ENCODE data around the gene ITGAD. TPM values are rescaled to one million over a fixed set of nuclear protein-coding genes. Genes with fewer than 3 reads are reported as not detected.

The ITGAD gene
- total and polyA plus RNA-seq, 2 donors (not counting 1 experiment from before 2014, with no cell fraction given), result 0.19 TPM; not detected in 1

GRCh38 chr16:31388535-31388934 is 4.6 kb upstream of the ITGAD start:
- Mint-ChIP-seq H3K4me1 (peaks cover 13% of the 10 kb centered on the region), H3K9me3 (ENCODE audit: insufficient read depth) (no peaks in the 10 kb centered on the region), H3K27me3 (peaks cover 18% of the 10 kb centered on the region), H3K27ac (no peak overlapping the region), H3K4me3 (no peak overlapping the region)
- no peaks in the 10 kb centered on the region for H3K36me3 ChIP-seq (replicated peaks in 1 of 2; ENCODE audit: control extremely low read depth in 1 of 2, control insufficient read depth in 1 of 2, extremely low read depth in 1 of 2, insufficient read depth in 2 of 2, low read length in 1 of 2)
- no peak overlapping the region for H3K4me3 ChIP-seq (ENCODE audit: control extremely low read depth in 1 of 5, extremely low read depth in 1 of 5, insufficient read depth in 1 of 5, low read depth in 2 of 5, low read length in 4 of 5)
- H4K20me1 ChIP-seq (ENCODE audit: control insufficient read depth, insufficient read depth, low read length, poor library complexity, severe bottlenecking), result no peaks in the 10 kb centered on the region
- no peak overlapping the region for H3K27ac ChIP-seq (ENCODE audit: low read length in 2 of 2)
- no peak overlapping the region for H3K9ac ChIP-seq (ENCODE audit: low read length)
- H3K9me3 ChIP-seq (ENCODE audit: control extremely low read depth in 1 of 3, control insufficient read depth in 2 of 3, insufficient read depth in 1 of 3, low read length in 2 of 3), result no peaks in the 10 kb centered on the region
- ChIA-PET CTCF (no interaction called here), POLR2A (no interaction called here)
- TF ChIP-seq CTCF (IDR thresholded peaks at IDR 0.05) (no peak), EZH2 (IDR thresholded peaks at IDR 0.05; ENCODE audit: borderline replicate concordance, insufficient read depth, low read depth, low read length, poor library complexity, severe bottlenecking) (no peak)
- no peak overlapping the region for H2AFZ ChIP-seq (ENCODE audit: insufficient read depth, low read depth, low read length, poor library complexity, severe bottlenecking)
- WGBS (ENCODE audit: insufficient coverage), result 100% methylated on average over 1 of the region's 2 CpGs
- H3K4me1 ChIP-seq (ENCODE audit: control insufficient read depth in 2 of 2, insufficient read depth in 2 of 2, low read length in 2 of 2), result peaks cover 0 to 3% of the 10 kb centered on the region in 2 donors
- ATAC-seq (ENCODE audit: low read depth) (no peak), DNase-seq (no peak)
- no peaks in the 10 kb centered on the region for H3K79me2 ChIP-seq (ENCODE audit: control insufficient read depth, insufficient read depth, low read length)
- no peak overlapping the region for H3K4me2 ChIP-seq (replicated peaks; ENCODE audit: low read depth, low read length, poor library complexity, severe bottlenecking)
- H3K27me3 ChIP-seq (replicated peaks in 1 of 4; ENCODE audit: control extremely low read depth in 1 of 4, control insufficient read depth in 3 of 4, insufficient read depth in 4 of 4, low read length in 3 of 4), result peaks cover 0 to 2% (median 0%) of the 10 kb centered on the region in 4 experiments
- intact Hi-C loops (cut with micrococcal nuclease), result no loop called here

GRCh38 chr16:31390504-31391041 is 2.6 kb upstream of the ITGAD start:
- DNase-seq (no peak), ATAC-seq (ENCODE audit: low read depth) (no peak)
- Mint-ChIP-seq H3K9me3 (ENCODE audit: insufficient read depth) (no peaks in the 10 kb centered on the region), H3K4me3 (no peak overlapping the region), H3K4me1 (peaks cover 13% of the 10 kb centered on the region), H3K27me3 (peaks cover 16% of the 10 kb centered on the region), H3K27ac (no peak overlapping the region)
- H3K9ac ChIP-seq (ENCODE audit: low read length), result no peak overlapping the region
- no peaks in the 10 kb centered on the region for H3K9me3 ChIP-seq (ENCODE audit: control extremely low read depth in 1 of 3, control insufficient read depth in 2 of 3, insufficient read depth in 1 of 3, low read length in 2 of 3)
- no peak overlapping the region for H3K4me2 ChIP-seq (replicated peaks; ENCODE audit: low read depth, low read length, poor library complexity, severe bottlenecking)
- no peaks in the 10 kb centered on the region for H3K79me2 ChIP-seq (ENCODE audit: control insufficient read depth, insufficient read depth, low read length)
- intact Hi-C loops (cut with micrococcal nuclease), result no loop called here
- ChIA-PET POLR2A (no interaction called here), CTCF (no interaction called here)
- 80% methylated on average over 2 of the region's 6 CpGs for WGBS (ENCODE audit: insufficient coverage)
- no peaks in the 10 kb centered on the region for H3K36me3 ChIP-seq (replicated peaks in 1 of 2; ENCODE audit: control extremely low read depth in 1 of 2, control insufficient read depth in 1 of 2, extremely low read depth in 1 of 2, insufficient read depth in 2 of 2, low read length in 1 of 2)
- no peak overlapping the region for H2AFZ ChIP-seq (ENCODE audit: insufficient read depth, low read depth, low read length, poor library complexity, severe bottlenecking)
- TF ChIP-seq CTCF (IDR thresholded peaks at IDR 0.05) (no peak), EZH2 (IDR thresholded peaks at IDR 0.05; ENCODE audit: borderline replicate concordance, insufficient read depth, low read depth, low read length, poor library complexity, severe bottlenecking) (no peak)
- H4K20me1 ChIP-seq (ENCODE audit: control insufficient read depth, insufficient read depth, low read length, poor library complexity, severe bottlenecking), result no peaks in the 10 kb centered on the region
- no peak overlapping the region for H3K4me3 ChIP-seq (ENCODE audit: control extremely low read depth in 1 of 5, extremely low read depth in 1 of 5, insufficient read depth in 1 of 5, low read depth in 2 of 5, low read length in 4 of 5)
- peaks cover 0 to 3% of the 10 kb centered on the region in 2 donors for H3K4me1 ChIP-seq (ENCODE audit: control insufficient read depth in 2 of 2, insufficient read depth in 2 of 2, low read length in 2 of 2)
- H3K27me3 ChIP-seq (replicated peaks in 1 of 4; ENCODE audit: control extremely low read depth in 1 of 4, control insufficient read depth in 3 of 4, insufficient read depth in 4 of 4, low read length in 3 of 4), result peaks cover 0 to 3% (median 0%) of the 10 kb centered on the region in 4 experiments
- no peak overlapping the region for H3K27ac ChIP-seq (ENCODE audit: low read length in 2 of 2)
